GM19035 (cell line): ENCODE data around the gene BCAS3.

ENCODE experiments used
- ATAC-seq: cut with Tn5 transposase; IDR thresholded peaks from one replicate; pipeline ENCODE4 v1.9.1; 2021; ENCODE audit not compliant: unreplicated experiment

The BCAS3 gene

DNA sequence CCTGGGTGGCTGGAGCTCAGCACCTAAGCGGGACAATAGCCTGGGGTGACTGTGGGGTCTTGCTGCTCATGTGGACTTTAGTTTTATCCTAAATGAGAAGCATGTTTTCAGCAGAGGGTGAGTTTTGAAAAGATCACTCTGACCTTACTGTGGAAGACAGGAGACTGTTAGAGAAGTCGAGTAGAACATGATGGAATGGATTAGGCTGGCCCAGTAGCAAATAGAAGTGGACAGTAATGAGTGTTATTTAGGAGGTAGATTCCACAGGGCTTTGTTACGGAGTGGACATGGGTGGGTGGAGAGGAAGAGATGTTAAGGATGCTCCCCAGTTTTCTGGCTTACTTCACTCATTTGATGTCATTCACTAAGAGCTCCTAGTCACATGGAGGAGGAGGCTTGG, 648.7 kb downstream of the BCAS3 start:
- ATAC-seq: no peak

DNA sequence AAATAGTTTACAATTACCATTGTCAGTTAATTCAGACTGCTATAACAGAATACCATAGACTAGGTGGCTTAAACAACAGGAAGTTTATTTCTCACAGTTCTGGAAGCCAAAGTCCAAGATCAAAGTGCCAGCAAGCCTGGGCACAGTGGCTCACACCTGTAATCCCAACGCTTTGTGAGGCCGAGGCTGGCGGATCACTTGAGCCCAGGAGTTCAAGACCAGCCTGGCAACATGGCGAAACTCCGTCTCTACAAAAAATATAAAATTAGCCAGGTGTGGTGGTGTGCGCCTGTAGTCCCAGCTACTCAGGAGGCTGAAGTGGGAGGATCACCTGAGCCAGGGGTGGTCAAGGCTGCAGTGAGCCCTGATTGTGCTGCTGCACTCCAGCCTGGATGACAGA, 650.7 kb downstream of the BCAS3 start:
- ATAC-seq: no peak

DNA sequence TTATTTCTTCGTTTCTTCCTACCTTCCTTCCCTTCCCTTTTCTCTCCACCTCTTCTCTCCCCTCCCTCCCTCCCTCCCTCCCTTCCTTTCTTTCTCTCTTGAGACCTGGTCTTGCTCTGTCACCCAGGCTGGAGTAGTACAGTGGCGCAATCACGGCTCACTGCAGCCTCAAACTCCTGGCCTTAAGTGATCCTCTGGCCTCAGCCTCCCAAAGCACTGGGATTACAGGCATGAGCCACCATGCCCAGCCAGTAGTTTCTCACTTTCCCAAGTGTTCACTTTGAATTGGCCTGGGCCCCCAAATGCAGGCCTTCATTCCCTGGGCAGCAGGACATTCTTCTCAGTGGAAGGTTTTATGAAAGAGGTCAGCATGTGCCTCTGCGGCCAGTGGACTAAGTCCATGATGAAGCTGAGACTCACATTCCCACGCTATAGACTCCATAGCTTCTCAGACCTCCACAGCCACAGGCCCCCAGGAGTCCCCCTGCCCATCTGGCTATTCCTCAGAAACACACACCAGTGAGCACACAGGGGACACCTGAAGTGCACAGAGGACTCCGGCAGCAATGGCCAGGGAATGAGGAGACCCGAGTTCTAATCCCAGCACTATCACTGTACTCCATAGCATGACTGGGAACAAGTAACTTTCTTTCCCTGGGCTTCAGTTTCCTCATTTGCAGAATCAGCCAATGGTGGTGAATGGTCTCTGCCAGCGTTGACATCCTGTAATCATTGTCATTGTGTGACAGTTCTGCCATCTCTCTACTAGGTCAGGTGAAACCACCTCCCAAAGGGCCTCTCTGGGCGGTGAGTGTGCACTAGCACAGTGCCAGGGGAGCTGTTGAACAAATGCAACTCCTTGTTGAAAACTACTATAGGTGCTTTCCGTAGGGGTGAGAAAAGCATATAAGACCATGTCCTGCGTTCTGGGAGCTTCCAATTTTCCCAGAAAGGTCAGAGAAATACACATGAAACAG, 652.8 kb downstream of the BCAS3 start:
- ATAC-seq: no peak

GRCh38 chr17:61331178-61331577, 653.5 kb downstream of the BCAS3 start:
- ATAC-seq: no peak

GRCh38 chr17:61331886-61332285, 654.2 kb downstream of the BCAS3 start:
- ATAC-seq: no peak

GRCh38 chr17:61333136-61333535, 655.5 kb downstream of the BCAS3 start:
- no peak for ATAC-seq

DNA sequence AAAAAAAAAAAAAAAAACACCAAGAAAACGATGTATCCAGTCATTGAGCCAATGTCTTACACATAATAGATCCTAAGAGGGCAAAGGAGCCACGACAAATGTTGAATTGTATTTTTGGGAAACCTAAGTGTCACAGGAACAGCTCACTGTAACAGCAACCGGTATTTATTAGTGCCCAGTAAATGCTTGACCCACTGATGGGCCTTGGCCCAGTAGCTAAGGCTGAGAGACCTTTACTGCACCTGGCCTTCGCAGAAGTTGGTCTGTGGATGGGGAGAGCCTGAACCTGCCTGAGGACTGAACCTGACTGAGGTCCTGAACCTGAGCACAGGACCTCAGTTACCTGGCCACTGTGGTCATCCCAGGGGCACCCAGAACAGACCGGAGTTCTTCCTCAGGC, 657.0 kb downstream of the BCAS3 start:
- ATAC-seq: no peak

GRCh38 chr17:61335105-61335844, 657.6 kb downstream of the BCAS3 start:
- ATAC-seq: no peak

DNA sequence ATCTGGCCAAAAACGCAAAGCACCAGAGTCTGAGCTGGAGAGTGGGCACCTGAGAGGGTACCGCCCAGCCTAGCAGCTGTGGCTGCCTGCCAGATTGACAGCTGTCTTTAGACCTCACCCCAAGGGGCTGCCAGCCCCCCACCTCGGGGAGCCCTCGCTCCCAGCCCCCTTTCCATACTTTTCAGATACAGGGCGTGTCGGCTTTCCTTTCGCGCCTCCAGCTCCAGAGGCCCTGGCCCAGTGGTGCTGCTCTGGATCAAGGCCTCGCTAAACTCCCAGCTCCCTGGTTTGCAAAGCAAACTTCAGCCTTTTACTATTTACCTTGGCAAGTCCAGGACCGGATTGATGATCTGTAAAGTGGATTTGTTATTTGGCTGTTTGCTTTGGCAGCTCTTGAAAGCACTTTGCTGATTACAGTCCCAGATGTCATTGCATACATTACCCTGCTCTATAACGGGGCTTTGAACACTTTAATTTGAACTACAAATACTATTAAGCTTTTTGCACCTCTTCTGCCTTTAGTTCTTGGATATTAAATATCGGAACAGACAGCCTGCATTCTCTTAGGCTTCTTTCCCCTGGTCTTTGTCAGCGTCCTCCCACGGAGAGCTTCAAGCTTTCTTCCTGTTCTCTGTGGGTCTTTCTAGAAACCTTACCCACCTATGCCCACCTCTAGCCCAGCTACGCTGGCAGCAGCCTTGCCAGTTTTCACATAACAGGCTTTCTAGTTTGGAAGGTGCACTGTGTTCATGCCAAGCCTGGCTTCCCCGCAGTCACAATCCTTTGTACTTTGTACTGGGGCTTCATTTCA, 658.4 kb downstream of the BCAS3 start:
- ATAC-seq: no peak

GRCh38 chr17:61337290-61337689, 659.6 kb downstream of the BCAS3 start:
- no peak for ATAC-seq

DNA sequence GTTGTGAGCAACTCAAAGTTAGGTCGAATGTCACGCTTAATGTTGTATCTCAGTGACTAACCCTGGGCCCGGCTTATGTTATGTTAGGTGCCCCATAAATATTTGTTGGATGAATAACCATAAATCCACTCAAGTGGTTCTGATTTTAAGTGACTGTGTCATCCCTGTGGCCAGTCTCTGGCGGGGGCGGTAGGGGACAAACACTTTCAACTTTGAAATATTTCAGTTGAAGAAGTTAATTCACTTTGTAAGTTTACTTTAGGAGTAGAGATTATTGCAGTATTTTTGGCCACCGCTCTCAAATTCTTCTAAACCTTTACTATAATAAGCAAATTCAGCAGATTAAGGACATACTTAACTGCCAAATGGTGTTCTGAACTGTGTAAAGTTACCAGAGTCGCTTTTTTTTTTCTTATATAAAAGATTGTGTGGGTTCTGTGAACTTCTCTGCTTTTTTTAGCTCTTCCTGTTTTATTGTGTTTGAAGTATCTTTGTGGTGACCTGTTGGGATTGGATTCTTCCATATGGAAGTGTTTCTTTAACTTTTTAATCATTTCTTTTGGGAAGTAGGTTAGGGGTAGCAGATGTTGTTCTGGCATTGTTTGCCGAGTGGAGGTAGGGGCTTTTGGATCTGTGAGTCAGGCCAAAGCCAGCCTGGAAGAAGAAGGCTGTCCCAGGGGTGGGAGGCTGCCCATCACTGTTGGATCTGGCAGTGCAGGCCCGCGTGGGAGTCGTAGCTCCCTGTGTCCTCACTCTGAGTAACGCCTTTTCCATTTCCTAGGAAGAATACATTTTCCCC, 660.5 kb downstream of the BCAS3 start:
- ATAC-seq: no peak

DNA sequence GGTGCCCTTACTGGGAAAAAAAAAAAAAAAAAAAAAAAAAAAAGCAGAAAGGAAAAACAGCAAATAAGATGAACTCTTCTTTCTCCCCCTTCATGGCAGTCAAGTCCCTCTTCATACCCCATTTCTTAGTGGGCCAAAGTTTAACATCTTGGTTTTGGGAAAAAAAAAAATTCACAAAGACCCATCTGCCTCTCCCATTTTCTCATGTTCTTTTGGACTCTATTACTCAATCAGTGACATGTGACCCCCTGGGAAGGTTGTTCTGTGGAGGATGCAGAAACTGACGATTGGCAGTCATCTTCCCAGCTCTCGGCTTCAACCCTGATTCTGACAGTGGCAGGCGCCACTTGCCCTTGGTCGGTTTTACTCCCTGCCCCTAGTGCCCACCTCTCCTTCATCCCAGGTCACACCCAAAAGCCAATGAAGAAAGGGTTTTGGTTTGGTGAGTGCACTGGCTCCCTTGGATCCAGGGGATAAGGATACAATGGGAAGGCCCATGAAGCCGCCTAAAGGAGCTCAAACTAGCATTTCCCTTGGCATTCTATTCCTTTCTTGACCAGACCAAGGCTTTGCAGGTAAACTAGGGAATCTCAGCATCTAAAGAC, 661.3 kb downstream of the BCAS3 start:
- ATAC-seq: no peak

DNA sequence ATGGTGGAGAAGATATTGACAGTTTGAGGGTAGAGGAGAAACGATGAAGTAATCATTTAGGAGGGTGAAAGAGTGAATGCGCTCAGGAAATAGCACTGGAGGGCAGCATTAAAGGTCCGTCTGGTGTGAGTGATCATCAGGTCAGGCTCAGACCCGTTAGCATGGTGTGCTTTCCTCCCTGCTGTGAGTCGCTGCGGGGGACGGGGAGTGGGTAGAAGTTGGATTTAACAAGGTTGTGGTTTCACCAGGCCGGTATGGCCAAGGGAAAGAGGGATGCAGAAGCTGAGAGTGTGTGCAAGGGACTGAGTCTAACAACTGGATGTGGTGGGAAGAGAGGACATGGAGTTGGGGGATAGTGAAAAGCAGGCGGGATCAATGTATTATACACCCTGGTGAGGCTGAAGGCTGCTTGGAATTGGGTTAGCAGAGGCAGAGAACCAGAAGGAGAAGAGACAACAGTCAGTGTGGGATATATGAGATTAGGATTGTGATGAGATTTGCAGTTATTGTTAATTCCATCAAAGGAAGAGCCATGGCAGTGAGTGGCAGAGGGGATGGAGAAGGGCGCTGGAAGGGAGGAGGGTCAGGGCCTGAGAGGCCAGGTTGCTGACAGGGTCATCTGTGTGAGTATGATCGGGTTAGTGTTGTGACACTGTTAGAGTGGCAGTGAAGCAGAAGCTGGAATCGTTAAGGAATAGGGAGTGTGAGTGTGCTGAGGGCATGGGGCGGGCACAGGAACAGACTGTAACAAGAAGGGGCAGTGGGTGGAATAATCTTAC, 663.0 kb downstream of the BCAS3 start:
- no peak for ATAC-seq

GRCh38 chr17:61343576-61343975, 665.9 kb downstream of the BCAS3 start:
- no peak for ATAC-seq

GRCh38 chr17:61345061-61345460, 667.4 kb downstream of the BCAS3 start:
- ATAC-seq: no peak

DNA sequence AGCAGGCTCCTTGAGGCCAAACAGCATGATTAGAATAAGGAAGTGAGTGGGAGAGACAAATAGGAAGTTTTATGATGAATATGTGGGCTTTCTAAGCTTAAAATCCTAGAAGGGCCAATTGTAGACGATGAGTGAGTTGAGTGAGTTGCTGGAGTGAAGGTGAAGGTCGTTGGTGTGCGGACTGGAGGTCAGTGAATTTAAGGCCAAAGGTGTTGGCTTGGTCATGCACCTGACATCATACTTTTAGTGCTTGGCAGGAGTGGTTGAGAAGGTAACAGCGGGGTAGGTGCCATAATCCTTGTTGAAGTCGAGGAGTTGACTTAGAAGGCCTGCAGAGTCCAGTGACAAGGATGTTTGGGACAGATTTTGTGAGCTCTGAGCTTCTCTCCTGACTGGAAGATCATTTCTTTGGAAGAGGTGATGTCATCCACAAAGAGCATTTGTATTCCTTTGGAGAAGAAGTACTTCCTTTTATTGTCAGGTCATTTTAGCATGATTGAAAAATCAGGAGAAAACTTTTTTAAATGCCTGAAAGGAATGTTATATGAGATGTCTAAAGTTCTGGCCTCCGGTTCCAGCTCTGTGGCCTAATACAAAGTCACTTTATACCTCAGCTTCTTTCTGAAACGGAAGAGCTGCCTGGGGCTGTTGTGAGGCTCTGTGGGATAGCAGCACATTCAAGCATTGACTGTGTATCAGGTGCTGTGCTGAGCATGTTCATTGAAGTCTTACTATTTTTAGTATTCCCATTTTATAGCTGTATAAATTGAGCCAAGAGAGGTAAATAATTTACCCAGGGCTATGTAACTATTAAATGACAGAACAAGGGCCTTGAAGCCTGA, 668.4 kb downstream of the BCAS3 start:
- no peak for ATAC-seq

DNA sequence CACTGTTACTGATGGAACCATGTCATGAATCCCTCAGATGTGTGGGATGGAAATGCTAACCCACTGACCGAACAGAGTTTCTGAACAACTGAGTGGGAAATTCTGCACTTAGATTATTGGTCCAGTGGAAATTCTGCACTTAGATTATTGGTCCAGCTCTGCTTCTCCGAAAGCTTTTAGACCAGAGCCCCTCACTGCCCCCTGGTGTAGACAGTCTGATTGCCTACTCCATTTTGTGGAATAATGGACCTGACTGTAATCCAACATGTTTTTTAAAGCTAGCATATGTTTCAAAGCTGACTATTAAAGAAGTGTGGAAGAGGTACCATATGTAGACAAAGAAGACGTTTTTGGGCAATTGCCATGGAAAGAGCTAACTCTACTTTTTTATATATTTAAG, 671.7 kb downstream of the BCAS3 start:
- ATAC-seq: no peak

DNA sequence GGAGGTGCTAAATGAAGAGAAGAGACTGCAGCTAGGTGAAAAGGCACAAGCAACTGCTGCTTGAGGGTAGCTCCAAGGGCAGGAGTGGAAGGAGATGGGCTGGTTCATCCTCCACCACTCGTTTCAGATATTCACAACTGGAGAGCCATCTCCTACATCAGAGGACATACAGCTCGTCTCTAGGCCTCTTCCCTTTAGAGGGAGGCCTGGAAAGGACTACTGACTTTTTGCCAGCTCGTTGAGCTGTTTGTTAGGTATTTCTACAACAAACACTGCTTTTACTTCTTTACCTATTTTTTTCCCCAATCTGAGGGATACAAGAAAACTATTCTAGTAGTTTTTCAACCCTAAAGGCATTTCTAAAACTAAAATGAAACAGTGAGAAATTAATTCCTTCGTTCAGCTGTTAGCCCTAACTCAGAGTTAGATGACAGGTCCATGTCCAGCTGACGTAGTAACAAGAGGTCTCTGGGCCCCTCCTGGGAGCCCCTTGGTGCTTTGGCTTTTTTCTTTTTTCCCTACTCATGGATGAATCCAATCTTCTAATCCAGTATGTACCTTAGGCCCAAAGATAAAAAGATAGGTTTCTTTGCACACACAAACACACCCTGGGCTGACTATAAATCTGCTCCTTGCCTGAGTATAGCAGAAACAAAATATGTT, 674.2 kb downstream of the BCAS3 start:
- no peak for ATAC-seq
